Neural cell (in vitro differentiated cells): ENCODE data around the gene MYRIP.

ENCODE experiments used
- EP300 ChIP-seq: fragments of 450-650 bp; conservative IDR thresholded peaks from 2 replicates; pipeline ENCODE4 v1.6.1; 2014; ENCODE audit warnings: antibody characterized with exemption, mild to moderate bottlenecking, moderate library complexity; ENCODE audit not compliant: poor library complexity, severe bottlenecking
- EZH2 ChIP-seq: fragments of 200-600, 300-800 bp; shearing (Covaris generic), sonication (generic); IDR thresholded peaks from 2 replicates; pipeline ENCODE4 v1.6.1; 2014; ENCODE audit warnings: antibody characterized with exemption, low read length, borderline replicate concordance, mild to moderate bottlenecking; ENCODE audit not compliant: insufficient read depth, poor library complexity, severe bottlenecking
- POLR2AphosphoS5 ChIP-seq: IDR thresholded peaks from 2 replicates; pipeline ENCODE4 v1.6.1; 2012
- RAD21 ChIP-seq: fragments of 450-650 bp; conservative IDR thresholded peaks from 2 replicates; pipeline ENCODE4 v1.6.1; 2014; ENCODE audit warnings: antibody characterized with exemption, mild to moderate bottlenecking, moderate library complexity
- SMC3 ChIP-seq: fragments of 450-650 bp; conservative IDR thresholded peaks from 2 replicates; pipeline ENCODE4 v1.6.1; 2014; ENCODE audit warnings: antibody characterized with exemption, mild to moderate bottlenecking, moderate library complexity; ENCODE audit not compliant: poor library complexity
- TAF1 ChIP-seq: IDR thresholded peaks from 2 replicates; pipeline ENCODE4 v1.6.1; 2012; ENCODE audit warnings: low read depth
- TF ChIP-seq, protein P1 (sequence below): fragments of 450-650 bp; IDR thresholded peaks from 2 replicates; pipeline ENCODE4 v1.5.1; 2014; ENCODE audit warnings: antibody characterized with exemption, mild to moderate bottlenecking, moderate library complexity; ENCODE audit not compliant: poor library complexity, severe bottlenecking
- TF ChIP-seq, protein P2 (sequence below): IDR thresholded peaks from 2 replicates; pipeline ENCODE4 v1.6.1; 2012; ENCODE audit warnings: borderline replicate concordance

DNA sequence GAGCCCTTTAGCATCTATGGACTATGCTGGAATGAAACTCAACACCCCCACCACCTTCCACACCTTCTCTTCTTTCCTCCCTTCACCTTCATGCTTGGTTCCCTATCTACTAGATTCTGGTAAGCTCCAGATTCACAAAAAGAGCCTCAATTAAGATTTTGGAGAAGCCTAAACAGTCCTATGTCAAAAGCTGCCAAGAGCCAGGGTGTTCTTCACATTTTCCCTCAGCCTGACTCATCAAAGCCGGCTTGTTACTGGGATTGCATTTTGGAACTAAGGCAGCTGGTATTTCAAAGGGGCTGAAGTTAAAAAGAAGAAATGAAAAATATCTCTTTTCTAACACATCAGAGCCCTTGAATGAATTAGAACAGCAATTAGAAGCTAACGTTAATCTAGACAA is 247.7 kb downstream of the MYRIP start:
- TF ChIP-seq, protein P1, sequence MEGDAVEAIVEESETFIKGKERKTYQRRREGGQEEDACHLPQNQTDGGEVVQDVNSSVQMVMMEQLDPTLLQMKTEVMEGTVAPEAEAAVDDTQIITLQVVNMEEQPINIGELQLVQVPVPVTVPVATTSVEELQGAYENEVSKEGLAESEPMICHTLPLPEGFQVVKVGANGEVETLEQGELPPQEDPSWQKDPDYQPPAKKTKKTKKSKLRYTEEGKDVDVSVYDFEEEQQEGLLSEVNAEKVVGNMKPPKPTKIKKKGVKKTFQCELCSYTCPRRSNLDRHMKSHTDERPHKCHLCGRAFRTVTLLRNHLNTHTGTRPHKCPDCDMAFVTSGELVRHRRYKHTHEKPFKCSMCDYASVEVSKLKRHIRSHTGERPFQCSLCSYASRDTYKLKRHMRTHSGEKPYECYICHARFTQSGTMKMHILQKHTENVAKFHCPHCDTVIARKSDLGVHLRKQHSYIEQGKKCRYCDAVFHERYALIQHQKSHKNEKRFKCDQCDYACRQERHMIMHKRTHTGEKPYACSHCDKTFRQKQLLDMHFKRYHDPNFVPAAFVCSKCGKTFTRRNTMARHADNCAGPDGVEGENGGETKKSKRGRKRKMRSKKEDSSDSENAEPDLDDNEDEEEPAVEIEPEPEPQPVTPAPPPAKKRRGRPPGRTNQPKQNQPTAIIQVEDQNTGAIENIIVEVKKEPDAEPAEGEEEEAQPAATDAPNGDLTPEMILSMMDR = no peak
- TF ChIP-seq RAD21 (no peak), POLR2AphosphoS5 (no peak), TAF1 (no peak), SMC3 (no peak), EP300 (no peak), EZH2 (no peak)
- TF ChIP-seq, protein P2, sequence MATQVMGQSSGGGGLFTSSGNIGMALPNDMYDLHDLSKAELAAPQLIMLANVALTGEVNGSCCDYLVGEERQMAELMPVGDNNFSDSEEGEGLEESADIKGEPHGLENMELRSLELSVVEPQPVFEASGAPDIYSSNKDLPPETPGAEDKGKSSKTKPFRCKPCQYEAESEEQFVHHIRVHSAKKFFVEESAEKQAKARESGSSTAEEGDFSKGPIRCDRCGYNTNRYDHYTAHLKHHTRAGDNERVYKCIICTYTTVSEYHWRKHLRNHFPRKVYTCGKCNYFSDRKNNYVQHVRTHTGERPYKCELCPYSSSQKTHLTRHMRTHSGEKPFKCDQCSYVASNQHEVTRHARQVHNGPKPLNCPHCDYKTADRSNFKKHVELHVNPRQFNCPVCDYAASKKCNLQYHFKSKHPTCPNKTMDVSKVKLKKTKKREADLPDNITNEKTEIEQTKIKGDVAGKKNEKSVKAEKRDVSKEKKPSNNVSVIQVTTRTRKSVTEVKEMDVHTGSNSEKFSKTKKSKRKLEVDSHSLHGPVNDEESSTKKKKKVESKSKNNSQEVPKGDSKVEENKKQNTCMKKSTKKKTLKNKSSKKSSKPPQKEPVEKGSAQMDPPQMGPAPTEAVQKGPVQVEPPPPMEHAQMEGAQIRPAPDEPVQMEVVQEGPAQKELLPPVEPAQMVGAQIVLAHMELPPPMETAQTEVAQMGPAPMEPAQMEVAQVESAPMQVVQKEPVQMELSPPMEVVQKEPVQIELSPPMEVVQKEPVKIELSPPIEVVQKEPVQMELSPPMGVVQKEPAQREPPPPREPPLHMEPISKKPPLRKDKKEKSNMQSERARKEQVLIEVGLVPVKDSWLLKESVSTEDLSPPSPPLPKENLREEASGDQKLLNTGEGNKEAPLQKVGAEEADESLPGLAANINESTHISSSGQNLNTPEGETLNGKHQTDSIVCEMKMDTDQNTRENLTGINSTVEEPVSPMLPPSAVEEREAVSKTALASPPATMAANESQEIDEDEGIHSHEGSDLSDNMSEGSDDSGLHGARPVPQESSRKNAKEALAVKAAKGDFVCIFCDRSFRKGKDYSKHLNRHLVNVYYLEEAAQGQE = no peak
